HG03139 (cell line): Measurements from ENCODE around the gene PLA2G5.
"Not testable (repeated sequence)": the region's sequence is repeated elsewhere in the genome, so short reads cannot be mapped to it uniquely, and the experiment has no call there.

Experiments
- ATAC-seq: cut with Tn5 transposase; IDR thresholded peaks from one replicate; pipeline ENCODE4 v1.9.1; 2021; ENCODE audit not compliant: unreplicated experiment

The PLA2G5 gene

DNA sequence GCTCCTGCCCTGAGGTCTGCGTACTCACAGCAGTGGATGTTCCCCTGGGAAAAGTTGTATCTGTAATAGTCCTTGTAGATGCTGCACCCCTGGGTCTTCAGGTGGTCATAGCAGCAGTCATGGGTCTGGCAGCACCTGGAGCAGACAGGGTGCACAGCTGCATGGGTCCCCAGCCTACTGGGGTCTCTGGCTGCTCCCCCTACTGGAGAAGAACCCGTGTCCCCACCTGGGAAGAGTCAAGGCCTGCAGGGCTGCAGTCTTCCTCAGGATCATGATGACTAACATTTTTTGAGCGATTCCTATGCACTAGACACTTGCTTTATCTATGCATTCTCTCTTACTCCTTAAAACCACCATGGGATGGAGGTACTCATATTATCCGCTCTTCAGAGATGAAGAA lies 45.5 kb downstream of the PLA2G5 start:
- no peak for ATAC-seq

DNA sequence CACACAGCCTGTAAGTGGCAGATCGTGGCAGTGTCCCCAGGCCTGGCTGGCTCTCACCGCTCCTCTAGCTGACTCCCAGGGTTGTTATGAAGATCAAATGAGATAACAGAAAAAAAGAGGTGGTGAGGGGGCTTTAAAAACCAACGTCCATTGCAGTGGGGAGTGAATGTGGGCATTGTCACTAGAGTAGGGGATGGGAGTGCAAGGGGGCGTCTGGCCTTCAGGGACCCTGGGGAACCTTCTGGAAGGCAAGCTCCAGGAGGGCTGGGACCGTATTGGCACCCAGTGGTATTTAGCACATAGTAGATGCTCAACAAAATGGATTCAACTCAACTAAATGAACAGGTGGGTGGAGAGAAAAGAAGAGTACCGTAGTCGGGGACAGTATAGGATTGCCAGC lies 45.9 kb downstream of the PLA2G5 start:
- ATAC-seq: no peak

DNA sequence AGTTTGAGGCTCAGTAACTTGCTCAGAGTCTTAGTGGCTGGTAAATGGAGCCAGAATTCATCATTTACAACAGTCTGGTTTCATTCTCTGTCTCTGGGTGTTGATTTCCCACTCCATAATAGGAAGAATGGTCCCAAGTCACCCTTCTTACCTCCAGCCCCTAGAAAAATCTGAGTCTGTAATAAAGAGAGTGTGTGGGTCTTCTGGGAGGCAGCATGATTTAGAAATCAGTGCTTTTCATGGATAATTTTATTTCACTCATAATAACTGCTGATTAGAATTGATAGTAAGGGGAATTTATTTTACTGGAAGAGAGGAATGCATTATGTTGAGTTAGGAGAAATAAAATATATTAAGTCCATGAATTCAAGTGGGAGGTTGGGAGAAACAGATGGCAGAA lies 47.2 kb downstream of the PLA2G5 start:
- ATAC-seq: no peak

DNA sequence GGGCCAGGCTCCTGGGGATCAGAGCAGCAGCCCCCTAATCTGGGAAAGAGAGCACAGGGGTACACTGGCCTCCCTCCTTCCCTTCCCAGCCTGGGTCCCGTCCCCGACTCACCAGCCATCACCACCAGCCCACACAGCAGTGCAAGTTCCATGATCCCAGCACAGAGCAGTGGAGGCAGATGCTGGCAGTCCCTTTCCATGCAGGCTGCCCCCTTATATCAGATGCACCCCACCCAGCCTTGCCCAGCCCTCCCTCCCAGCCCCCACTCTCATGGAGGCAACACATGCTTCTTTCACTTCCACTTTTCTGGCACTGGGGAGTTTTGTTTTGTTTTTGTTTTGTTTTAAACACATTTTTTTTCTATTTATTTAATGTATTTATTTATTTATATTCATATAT lies 49.4 kb downstream of the PLA2G5 start, which contains the start of gene PLA2G2D:
PLA2G2D (minus strand) TSS at position 190 of the 400 bp plus-strand sequence; CDS start at position 152, 38 bp downstream.
- no peak for ATAC-seq

DNA sequence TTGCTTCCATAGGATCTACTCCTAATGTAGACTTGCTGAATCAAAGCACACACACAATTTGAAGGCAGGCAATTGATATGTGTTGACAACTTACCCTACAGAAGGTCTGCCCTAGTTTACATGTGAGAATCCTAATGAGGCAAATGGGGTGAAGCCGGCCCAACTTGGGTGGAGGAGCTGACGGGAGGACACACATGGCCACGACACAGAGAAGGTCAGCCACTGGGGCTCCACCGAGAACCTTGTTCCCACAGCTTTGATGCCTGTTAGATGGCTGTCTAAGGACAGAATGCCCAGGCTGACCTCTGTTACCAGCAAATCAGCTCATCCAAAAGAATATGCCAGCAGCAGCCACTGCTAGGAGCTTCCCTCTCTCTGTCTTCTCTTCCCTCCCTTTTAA lies 50.8 kb downstream of the PLA2G5 start:
- ATAC-seq: no peak

DNA sequence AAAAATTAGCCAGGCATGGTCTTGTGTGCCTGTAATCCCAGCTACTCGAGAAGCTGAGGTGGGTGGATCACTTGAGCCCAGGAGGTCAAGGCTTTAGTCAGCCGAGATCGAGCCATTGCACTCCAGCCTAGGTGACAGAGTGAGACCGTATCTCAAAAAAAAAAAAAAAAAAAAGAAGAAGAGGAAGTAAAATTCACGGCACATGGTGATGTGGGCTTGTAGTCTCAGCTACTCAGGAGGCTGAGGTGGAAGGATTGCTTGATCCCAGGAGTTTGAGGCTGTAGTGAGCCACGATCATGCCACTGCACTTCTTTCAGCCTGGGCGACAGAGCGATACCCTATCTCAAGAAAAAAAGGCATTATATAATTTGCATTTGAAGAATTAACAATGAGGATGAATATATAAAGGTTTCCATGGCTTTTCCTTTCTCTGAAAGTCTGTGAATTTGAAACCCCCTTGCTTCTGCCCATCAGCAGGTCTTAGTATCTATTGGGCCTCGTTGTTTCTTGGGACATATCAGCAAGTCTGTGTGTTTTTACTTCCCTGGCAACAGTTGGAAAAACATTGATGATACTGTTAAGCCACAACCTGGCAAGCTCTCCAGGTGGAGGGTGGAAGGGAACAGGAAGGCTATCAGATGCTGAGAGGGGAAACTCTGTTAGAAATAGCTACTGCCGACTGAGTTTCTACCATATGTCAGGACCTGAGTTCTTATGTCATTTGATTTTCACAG lies 53.9 kb downstream of the PLA2G5 start:
- no peak for ATAC-seq

DNA sequence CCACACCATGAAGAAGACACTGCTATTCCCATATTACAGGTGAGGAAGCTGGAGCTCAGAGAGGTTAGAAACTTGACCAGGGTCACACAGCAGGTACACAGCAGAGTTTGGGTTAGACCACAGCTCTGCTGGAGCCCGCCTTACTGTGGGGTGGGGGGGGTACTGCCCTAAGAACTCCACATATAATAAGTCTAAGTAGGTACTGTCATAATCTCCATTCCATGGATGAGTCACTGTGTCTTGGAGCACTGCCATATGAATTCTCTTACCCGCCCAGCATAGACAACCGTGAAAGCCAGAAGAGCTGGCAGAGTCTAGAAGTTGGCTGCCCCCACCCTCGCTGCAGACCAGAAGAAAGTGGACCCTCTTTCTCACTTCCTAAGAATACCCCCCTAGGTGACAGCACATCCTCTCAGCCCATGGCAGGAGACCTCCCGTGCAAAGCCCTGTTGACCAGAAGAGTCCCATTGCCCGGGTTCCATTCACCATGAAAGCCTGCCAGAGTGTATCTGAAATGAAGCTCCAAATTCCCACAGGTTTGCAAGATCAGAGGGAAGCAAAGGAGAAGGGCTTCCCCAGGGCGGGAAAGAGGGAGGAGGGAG lies 54.6 kb downstream of the PLA2G5 start:
- ATAC-seq: no peak

DNA sequence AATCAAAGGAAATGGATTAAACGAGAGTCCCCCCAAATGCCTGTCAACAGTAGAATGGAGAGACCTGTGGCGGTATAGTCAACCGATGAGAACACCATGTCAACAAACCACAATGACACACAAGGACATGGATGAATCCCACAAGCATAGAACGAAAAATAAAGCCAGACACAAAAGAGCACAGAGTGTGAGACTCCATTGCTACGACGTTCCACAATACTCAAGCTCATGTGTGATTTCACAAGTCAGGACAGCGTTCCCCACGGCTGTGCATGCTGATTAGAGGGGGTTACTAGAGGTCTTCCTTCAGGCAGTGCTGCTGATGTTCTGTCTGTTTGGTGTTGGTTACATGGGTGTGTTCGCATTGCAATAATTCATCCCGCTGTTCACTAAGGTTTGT lies 55.1 kb downstream of the PLA2G5 start:
- no peak for ATAC-seq

DNA sequence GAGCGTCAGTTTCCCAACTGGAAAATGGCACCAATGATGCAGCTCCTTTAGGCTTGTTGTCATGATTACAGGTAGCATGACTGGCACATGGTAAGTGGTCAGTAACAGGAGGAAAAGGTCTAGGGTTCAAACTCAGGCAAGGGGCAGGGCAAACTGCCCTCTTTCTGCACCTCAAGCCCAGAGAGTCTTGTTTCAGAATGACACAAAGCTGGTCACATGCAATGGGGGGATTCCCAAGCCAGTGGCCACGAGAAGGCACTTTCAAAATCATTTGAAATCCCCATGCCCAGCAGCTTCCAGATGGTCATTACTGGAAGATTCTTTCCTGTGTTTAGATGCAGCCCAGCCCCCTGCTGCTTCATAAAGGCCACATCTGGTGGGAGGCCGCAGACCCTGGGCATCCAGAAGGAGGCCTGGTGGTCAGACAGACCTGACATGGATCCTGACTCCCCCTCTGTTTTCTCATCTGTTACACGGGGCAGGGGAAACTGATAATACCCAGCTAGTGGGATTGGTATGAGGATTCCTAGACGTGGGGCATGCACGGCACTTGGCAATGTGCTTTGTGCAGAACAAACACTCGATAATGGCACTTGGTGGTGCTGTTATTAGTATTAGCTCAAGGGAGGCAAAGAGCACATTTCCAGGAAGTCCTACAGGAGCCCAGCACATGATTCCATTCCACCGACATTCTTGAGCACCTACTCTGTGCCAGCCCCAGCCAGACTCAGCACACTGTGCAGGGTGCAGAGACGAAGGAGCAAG lies 56.2 kb downstream of the PLA2G5 start:
- ATAC-seq: no peak

DNA sequence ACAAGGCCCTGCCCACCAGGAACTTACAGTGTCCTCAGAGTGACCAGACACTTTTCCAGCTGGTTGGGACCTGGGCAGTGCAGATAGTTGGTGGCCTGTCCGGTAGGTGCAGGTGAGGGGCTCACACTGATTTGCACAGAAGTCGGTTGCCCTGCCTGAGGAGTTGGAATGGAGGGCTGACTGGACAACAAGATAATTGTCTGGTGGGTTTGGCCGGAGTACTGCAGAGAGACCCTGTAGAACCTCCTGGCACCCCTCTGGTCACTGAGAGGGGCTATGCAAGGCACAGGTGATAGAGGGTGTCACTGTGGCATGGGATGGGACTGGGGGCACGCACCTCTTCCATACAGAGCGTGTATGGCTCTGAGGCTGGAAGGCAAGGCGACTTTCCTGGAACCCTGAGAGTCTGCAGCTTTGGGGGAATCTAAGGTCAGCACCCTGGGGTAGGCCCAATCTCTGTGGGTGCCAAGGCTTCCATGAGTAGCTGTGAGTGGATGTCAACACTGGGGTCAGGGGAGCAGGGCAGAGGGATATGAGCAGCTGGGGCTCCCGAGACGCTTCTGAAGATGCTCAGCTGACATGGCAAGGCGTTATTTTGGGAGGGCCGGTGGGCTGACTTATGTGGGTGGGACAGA lies 56.9 kb downstream of the PLA2G5 start:
- no peak for ATAC-seq

DNA sequence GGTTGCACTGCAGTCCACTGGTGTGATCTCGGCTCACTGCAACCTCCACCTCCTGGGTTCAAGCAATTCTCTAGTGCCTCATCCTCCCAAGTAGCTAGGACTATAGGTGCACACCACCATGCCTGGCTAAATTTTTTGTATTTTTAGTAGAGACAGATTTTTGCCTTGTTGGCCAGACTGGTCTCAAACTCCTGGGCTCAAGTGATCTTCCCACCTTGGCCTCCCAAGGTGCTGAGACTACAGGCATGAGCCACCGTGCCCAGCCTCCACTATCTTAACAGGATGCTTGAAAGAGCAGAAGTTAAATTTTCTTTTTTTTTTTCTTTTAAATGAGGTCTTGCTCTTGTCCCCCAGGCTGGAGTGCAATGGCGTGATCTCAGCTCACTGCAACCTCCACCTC lies 60.5 kb downstream of the PLA2G5 start:
- not testable (repeated sequence) for ATAC-seq

DNA sequence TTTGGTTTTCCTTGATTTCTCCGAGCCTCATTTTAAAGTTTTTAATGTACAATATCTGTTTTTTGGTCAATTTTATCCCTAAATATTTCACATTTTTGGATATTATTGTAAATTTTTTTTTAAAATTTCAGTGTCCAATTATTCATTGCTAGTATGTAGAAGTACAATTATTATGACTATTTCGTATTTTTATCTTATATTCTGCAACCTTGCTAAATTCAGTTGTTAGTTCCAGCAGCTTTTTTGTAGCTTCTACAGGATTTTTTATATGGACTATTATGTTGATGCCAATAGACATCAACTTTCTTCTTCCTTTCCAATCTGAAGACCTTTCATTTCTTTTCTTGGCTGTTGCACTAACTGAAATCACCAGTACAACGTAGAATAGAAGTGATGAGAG lies 65.0 kb downstream of the PLA2G5 start:
- no peak for ATAC-seq

DNA sequence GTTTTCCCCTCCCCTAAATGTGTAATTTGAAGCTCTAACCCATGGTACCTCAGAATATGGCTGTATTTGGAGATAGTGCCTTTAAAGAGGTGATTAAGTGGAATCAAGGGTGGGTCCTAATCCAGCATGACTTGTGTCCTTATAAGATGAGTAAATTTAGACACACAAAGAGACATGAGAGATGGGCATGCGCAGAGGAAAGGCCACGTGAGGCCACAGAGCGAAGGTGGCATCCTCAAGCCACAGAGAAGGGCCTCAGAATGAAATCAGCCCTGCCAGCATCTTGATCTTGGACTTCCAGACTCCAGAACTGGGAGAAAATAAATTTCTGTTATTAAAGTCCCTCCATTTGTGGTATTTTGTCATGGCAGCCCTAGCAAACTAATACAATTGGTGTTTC lies 66.3 kb downstream of the PLA2G5 start:
- ATAC-seq: no peak

DNA sequence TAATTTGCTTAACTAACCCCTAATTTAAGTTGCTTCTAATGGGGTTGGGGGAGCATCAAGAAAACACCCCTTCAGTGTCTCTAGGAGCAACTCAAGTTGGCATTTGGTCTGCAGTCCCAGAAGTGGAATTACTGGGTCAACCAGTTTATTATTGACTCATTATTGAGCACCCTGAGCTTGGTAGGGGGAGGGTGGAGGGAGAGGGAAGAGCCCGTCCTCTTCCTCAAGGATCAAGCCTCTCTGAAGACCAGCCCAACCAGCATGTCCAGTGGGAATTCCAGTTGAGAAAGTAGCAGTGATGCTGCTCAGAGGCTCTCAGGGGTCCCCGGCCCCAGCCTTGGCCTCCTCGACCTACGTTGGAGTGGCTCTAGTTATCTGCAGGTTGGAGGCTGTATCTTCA lies 67.1 kb downstream of the PLA2G5 start:
- ATAC-seq: no peak

DNA sequence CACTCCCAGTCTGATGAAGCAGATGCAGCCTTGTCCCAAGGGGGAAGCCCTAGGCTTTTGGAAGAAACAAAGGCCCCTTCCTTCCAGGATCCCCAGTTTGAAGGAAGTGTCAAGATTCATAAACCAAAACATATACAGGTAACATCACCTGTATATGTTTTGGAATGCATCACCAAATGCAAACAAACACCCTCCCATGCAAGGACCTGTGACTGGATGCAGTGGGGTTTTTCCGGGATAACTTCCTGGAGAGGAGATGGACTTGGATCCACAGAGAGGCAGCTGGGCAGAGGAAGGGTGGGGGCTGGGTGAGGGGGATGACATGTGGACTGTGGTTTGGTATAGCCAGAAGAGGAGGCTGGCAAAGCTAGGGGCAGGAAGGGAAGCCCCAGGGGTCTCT lies 67.6 kb downstream of the PLA2G5 start:
- ATAC-seq: no peak

DNA sequence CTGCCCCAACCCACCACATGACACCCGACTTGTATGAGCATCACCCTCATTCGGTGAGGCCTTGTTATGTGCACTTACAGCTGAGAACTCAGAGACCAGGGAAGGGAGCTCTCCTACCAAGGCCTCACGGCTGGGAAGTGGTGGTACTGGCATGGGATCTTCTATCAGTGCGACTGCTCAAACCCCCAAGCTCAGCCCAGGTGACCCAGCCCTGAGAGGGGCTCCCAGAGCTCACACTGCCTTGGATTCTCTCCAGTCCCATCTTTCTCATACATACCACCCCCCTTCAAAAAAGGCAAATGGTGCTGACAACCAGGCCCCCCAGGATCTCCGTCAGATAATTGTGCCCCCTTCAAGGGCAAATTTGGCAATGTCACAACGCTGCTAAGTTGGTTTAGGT lies 68.4 kb downstream of the PLA2G5 start:
- ATAC-seq: no peak

DNA sequence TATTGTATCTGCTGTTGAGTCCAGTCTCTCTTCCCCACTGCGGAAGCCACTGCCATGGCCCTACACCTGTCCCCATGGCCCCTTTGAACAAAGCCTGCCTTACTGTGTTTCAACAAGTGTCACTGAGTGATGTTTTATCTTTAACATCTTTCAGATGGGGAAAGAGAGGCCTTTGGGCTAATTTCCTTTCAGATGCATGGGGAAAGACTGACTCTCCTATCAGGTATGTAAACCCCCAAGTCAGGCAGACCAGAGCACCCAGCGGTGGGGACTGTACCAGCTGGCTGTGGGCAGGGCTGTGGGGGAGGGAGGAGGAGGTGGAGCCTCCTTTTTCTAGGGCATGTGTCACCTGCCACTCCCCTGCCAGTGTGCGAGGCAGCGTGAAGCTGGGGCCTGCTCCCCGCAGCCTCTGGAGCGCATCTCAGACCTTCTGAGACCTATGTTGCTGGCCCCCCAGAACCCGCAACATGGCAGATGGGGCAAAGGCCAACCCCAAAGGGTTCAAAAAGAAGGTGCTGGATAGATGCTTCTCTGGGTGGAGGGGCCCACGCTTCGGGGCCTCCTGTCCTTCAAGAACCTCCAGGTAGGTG lies 69.1 kb downstream of the PLA2G5 start, which contains the start of gene PLA2G2F:
PLA2G2F (plus strand) TSS at position 363 of the 590 bp plus-strand sequence; CDS start at position 468, 105 bp downstream.
- ATAC-seq: no peak

DNA sequence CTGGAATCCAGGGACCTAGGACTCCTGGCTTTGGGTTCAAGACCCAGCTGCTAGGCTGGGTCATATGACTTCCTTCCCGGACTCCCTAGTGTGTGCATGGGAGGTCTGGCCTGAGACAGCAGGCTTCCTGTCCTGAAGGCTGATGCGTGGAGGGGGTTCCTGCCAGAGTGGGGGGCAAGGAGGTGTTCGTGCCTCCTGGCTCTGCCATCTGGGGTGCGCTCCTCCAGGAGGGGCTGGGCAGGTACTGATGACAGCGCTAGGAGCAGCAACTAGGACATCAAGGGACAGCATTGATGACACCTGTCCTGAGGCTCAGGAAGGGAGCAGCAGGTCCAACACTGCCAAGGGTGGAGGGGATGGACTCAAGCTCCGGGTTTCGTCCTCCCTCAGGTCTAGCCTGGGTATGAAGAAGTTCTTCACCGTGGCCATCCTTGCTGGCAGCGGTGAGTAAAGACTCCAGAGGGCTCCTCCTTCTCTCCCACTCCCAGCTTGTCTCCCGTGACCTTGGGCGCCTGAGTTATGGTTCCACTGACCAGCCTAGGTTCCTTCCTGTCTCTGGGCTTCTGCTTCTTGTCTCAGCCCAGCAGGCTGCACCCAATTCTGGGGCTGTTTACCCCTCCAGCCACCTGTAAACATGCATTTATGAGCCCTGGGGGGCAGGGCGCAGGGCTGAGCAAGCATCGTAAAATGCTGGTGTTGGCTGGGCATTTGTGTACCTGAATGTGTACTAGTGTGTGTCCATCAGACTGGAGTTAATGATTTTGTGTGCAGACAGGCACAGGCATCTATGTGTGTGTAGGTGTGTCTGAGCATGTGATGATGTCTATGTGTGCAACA lies 70.0 kb downstream of the PLA2G5 start:
- no peak for ATAC-seq

DNA sequence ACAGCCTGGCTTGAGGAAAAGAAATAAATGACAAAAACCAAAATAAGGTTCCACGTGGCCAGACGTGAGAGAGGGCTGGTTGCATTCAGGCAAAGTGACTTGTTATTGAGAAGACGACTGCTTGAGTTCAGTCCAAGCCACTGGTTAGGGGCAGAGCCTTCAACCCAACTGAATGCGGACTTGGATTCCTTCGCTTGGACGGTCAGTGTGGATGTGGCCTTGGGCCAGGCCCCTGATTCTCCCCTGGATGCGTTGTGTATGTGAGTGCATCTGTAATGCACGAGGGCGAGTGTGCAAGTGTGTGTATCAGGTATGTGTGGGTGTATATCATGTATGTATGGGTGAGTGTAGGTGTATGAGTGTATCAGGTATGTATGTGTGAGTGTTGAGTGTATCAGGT lies 71.0 kb downstream of the PLA2G5 start:
- no peak for ATAC-seq

DNA sequence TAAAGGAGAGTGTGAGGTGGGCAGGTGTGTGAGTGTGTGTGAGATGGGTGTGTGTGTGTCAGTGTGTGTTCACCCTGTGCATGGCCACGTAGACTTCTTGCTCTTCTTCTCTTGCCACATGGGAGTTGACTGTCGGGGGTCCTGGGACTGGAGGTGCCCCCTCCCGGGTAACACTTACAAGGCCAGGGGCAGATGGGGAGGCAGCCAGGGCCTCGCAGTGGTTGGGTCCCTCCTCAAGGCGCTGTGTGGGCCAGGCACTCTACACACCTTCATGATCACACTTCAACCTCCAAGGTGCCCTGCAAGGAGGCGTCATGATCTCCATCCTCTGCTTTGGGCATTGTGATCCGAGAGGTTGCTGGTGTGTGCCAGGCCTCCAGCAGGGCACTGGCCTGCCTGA lies 71.5 kb downstream of the PLA2G5 start:
- ATAC-seq: no peak
